GM21529 (cell line): ENCODE data around the gene SLC15A1.
A peak's percentile ranks its signal among the peaks of the same experiment; 100 is the strongest.

ENCODE experiments used
- ATAC-seq: cut with Tn5 transposase; IDR thresholded peaks from one replicate; pipeline ENCODE4 v1.9.1; 2021; ENCODE audit not compliant: unreplicated experiment

Gene SLC15A1

GRCh38 chr13:98781470-98781869, 29.0 kb upstream of the SLC15A1 start:
- no peak for ATAC-seq

- ATAC-seq = no peak
Observed at GRCh38 chr13:98781045-98781444, 28.6 kb upstream of the SLC15A1 start.

- no peak for ATAC-seq
Observed at GRCh38 chr13:98780451-98780850, 28.0 kb upstream of the SLC15A1 start.

GRCh38 chr13:98779695-98780094, 27.2 kb upstream of the SLC15A1 start:
- no peak for ATAC-seq

GRCh38 chr13:98778749-98779148, 26.3 kb upstream of the SLC15A1 start:
- no peak for ATAC-seq

GRCh38 chr13:98776644-98777043, 24.2 kb upstream of the SLC15A1 start:
- no peak for ATAC-seq

GRCh38 chr13:98775844-98776598, 23.5 kb upstream of the SLC15A1 start:
- ATAC-seq = no peak

GRCh38 chr13:98775386-98775785, 22.9 kb upstream of the SLC15A1 start:
- no peak for ATAC-seq

- ATAC-seq = no peak
Observed at GRCh38 chr13:98774776-98775175, 22.3 kb upstream of the SLC15A1 start.

- ATAC-seq = no peak
Observed at GRCh38 chr13:98773921-98774320, 21.4 kb upstream of the SLC15A1 start.

- ATAC-seq = no peak
Observed at GRCh38 chr13:98772794-98773452, 20.5 kb upstream of the SLC15A1 start.

GRCh38 chr13:98771838-98772611, 19.6 kb upstream of the SLC15A1 start:
- ATAC-seq = no peak

- no peak for ATAC-seq
Observed at GRCh38 chr13:98769736-98770135, 17.3 kb upstream of the SLC15A1 start.

GRCh38 chr13:98768522-98768921, 16.1 kb upstream of the SLC15A1 start:
- ATAC-seq = no peak

- ATAC-seq = no peak
Observed at GRCh38 chr13:98766697-98767096, 14.2 kb upstream of the SLC15A1 start.

GRCh38 chr13:98765996-98766519, 13.6 kb upstream of the SLC15A1 start:
- ATAC-seq = no peak

GRCh38 chr13:98761986-98762616, 9.6 kb upstream of the SLC15A1 start:
- ATAC-seq = peak; percentile 15

- ATAC-seq = peak; percentile 89
Observed at GRCh38 chr13:98761126-98761985, 8.9 kb upstream of the SLC15A1 start.

- ATAC-seq = no peak
Observed at GRCh38 chr13:98755729-98756128, 3.3 kb upstream of the SLC15A1 start.

- ATAC-seq = no peak
Observed at GRCh38 chr13:98755116-98755515, 2.6 kb upstream of the SLC15A1 start.
